ENCODE measurements around the gene FERMT3. TPM values are rescaled to one million over a fixed set of nuclear protein-coding genes. Genes with fewer than 3 reads are reported as not detected.

The FERMT3 gene
- total RNA-seq, 3 donors from 2014 or later, result 368 to 444 (median 399) TPM

GRCh38 chr11:64261556-64262080 lies 55.1 kb downstream of the FERMT3 start:
- H3K36me3 Mint-ChIP-seq (ENCODE audit: insufficient read depth), result peaks cover 5% of the 10 kb centered on the region
- H3K4me3 Mint-ChIP-seq, result no peak overlapping the region
- ATAC-seq (no peak), DNase-seq (no peak)
- H3K4me1 Mint-ChIP-seq (ENCODE audit: low read depth), result peaks cover 8% of the 10 kb centered on the region
- H3K9me3 Mint-ChIP-seq, result no peaks in the 10 kb centered on the region
- H3K27me3 Mint-ChIP-seq (ENCODE audit: low read depth), result no peaks in the 10 kb centered on the region

- Mint-ChIP-seq H3K4me1 (ENCODE audit: low read depth) (peaks cover 8% of the 10 kb centered on the region), H3K9me3 (no peaks in the 10 kb centered on the region), H3K27me3 (ENCODE audit: low read depth) (no peaks in the 10 kb centered on the region), H3K36me3 (ENCODE audit: insufficient read depth) (peaks cover 5% of the 10 kb centered on the region), H3K4me3 (no peak overlapping the region)
- DNase-seq, result no peak
- no peak for ATAC-seq
These were observed 55.9 kb downstream of the FERMT3 start for GRCh38 chr11:64262271-64263002.

GRCh38 chr11:64263021-64263946 lies 56.8 kb downstream of the FERMT3 start:
- Mint-ChIP-seq H3K4me3 (no peak overlapping the region), H3K4me1 (ENCODE audit: low read depth) (peaks cover 11% of the 10 kb centered on the region), H3K36me3 (ENCODE audit: insufficient read depth) (peaks cover 5% of the 10 kb centered on the region), H3K9me3 (no peaks in the 10 kb centered on the region), H3K27me3 (ENCODE audit: low read depth) (no peaks in the 10 kb centered on the region)
- ATAC-seq (no peak), DNase-seq (no peak)

- H3K9me3 Mint-ChIP-seq, result no peaks in the 10 kb centered on the region
- DNase-seq, result no peak
- peaks cover 5% of the 10 kb centered on the region for H3K36me3 Mint-ChIP-seq (ENCODE audit: insufficient read depth)
- no peaks in the 10 kb centered on the region for H3K27me3 Mint-ChIP-seq (ENCODE audit: low read depth)
- no peak overlapping the region for H3K4me3 Mint-ChIP-seq
- ATAC-seq, result no peak
- H3K4me1 Mint-ChIP-seq (ENCODE audit: low read depth), result peaks cover 16% of the 10 kb centered on the region
These were observed 57.4 kb downstream of the FERMT3 start for GRCh38 chr11:64263947-64264317.

GRCh38 chr11:64264371-64264852 lies 57.9 kb downstream of the FERMT3 start:
- H3K9me3 Mint-ChIP-seq, result no peaks in the 10 kb centered on the region
- no peaks in the 10 kb centered on the region for H3K27me3 Mint-ChIP-seq (ENCODE audit: low read depth)
- peaks cover 4% of the 10 kb centered on the region for H3K36me3 Mint-ChIP-seq (ENCODE audit: insufficient read depth)
- H3K4me1 Mint-ChIP-seq (ENCODE audit: low read depth), result peaks cover 17% of the 10 kb centered on the region
- no peak overlapping the region for H3K4me3 Mint-ChIP-seq
- no peak for ATAC-seq
- no peak for DNase-seq

GRCh38 chr11:64265176-64266160 lies 58.9 kb downstream of the FERMT3 start:
- peaks cover 2% of the 10 kb centered on the region for H3K36me3 Mint-ChIP-seq (ENCODE audit: insufficient read depth)
- DNase-seq (no peak), ATAC-seq (no peak)
- peaks cover 12% of the 10 kb centered on the region for H3K4me1 Mint-ChIP-seq (ENCODE audit: low read depth)
- no peaks in the 10 kb centered on the region for H3K9me3 Mint-ChIP-seq
- no peak overlapping the region for H3K4me3 Mint-ChIP-seq
- H3K27me3 Mint-ChIP-seq (ENCODE audit: low read depth), result no peaks in the 10 kb centered on the region

GRCh38 chr11:64266339-64266738 lies 59.8 kb downstream of the FERMT3 start:
- Mint-ChIP-seq H3K4me3 (no peak overlapping the region), H3K4me1 (ENCODE audit: low read depth) (peaks cover 12% of the 10 kb centered on the region), H3K36me3 (ENCODE audit: insufficient read depth) (peaks cover 2% of the 10 kb centered on the region), H3K27me3 (ENCODE audit: low read depth) (no peaks in the 10 kb centered on the region), H3K9me3 (no peaks in the 10 kb centered on the region)
- DNase-seq (no peak), ATAC-seq (no peak)

GRCh38 chr11:64267207-64267945 lies 60.9 kb downstream of the FERMT3 start:
- ATAC-seq (no peak), DNase-seq (no peak)
- Mint-ChIP-seq H3K9me3 (no peaks in the 10 kb centered on the region), H3K27me3 (ENCODE audit: low read depth) (no peaks in the 10 kb centered on the region), H3K4me3 (no peak overlapping the region), H3K4me1 (ENCODE audit: low read depth) (peaks cover 14% of the 10 kb centered on the region), H3K36me3 (ENCODE audit: insufficient read depth) (peaks cover 2% of the 10 kb centered on the region)

GRCh38 chr11:64268025-64268892 lies 61.7 kb downstream of the FERMT3 start:
- H3K4me3 Mint-ChIP-seq, result peak overlapping the region; percentile 93

GRCh38 chr11:64268893-64269539 lies 62.5 kb downstream of the FERMT3 start:
- H3K36me3 Mint-ChIP-seq (ENCODE audit: insufficient read depth), result no peaks in the 10 kb centered on the region
- DNase-seq (no peak), ATAC-seq (peak; percentile 5 to 7)
- peak overlapping the region; percentile 93 for H3K4me3 Mint-ChIP-seq
- H3K27me3 Mint-ChIP-seq (ENCODE audit: low read depth), result no peaks in the 10 kb centered on the region
- H3K4me1 Mint-ChIP-seq (ENCODE audit: low read depth), result peaks cover 14% of the 10 kb centered on the region
- no peaks in the 10 kb centered on the region for H3K9me3 Mint-ChIP-seq

More at GRCh38 chr11:64268025-64268892, 61.7 kb downstream of the FERMT3 start:
- no peaks in the 10 kb centered on the region for H3K27me3 Mint-ChIP-seq (ENCODE audit: low read depth)
- ATAC-seq (no peak), DNase-seq (no peak)
- no peaks in the 10 kb centered on the region for H3K9me3 Mint-ChIP-seq
- peaks cover 14% of the 10 kb centered on the region for H3K4me1 Mint-ChIP-seq (ENCODE audit: low read depth)
- H3K36me3 Mint-ChIP-seq (ENCODE audit: insufficient read depth), result no peaks in the 10 kb centered on the region

- H3K27me3 Mint-ChIP-seq (ENCODE audit: low read depth), result no peaks in the 10 kb centered on the region
- peak overlapping the region; percentile 93 for H3K4me3 Mint-ChIP-seq
- DNase-seq (peak; percentile 97), ATAC-seq (peak; percentile 83 to 85)
- no peaks in the 10 kb centered on the region for H3K9me3 Mint-ChIP-seq
- H3K36me3 Mint-ChIP-seq (ENCODE audit: insufficient read depth), result no peaks in the 10 kb centered on the region
- H3K4me1 Mint-ChIP-seq (ENCODE audit: low read depth), result peaks cover 14% of the 10 kb centered on the region
These were observed 63.2 kb downstream of the FERMT3 start for GRCh38 chr11:64269540-64270220.

All from activated T-cell treated with anti-CD3 and anti-CD28 coated beads, Interleukin-2, amount 50 U/mL, for 4 hours (primary cell).